Camera-type eye (tissue), 1 donor: ENCODE results near the gene ERBB4. TPM values are rescaled to one million over a fixed set of nuclear protein-coding genes. Genes with fewer than 3 reads are reported as not detected.

ENCODE experiments used
- total RNA-seq: library from RNA; depleted of rRNA; stranded (reverse); fragments of >200 nt; gene quantifications from one replicate; pipeline ENCODE4 v1.2.3, GENCODE V29; 2014

Gene ERBB4
- 17.9 TPM for total RNA-seq

DNA sequence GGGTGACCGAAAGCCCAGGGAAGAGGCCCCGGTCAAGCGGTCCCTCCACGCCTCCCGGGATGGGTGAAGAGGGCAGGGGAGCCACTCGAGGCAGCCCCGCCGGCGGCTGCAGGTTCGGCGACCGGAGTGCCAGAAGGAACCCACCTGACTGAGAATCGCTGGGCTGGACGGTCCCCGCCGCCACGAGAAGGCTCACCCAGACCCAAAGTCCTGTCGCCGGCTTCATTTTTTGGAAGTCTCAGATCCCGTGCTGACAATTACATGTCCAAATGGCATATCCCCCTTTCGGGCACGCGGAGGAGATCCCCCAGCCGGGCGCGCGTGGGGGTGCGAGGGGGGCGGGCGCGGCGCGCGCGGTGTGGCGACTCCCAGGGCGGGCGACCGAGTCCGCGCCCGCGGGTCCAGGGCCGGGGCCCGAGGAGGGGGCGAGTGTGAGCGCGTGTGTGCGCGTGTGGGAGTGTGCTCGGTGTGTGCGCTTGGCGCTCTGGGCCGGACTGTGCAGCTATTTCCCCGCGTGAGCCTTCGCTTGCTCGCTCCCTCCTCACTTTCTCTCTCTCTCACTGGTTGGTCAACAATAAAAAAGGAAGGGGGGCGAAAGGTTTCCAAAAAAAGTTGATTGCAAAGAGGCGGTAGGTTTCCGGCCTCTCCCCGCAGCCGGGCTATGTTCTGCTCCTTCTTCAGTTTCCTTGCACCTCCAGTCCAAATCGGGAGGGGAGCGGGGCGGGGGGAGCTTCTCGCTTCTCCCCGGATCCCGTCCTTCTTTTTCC is at the start of gene ERBB4:
ERBB4 (minus strand) TSS at position 498 of the 767 bp plus-strand sequence; CDS start at position 226, 272 bp downstream.

